Muscle of leg (tissue), 11 donors: ENCODE results near the gene RNPEPL1. TPM values are rescaled to one million over a fixed set of nuclear protein-coding genes. Genes with fewer than 3 reads are reported as not detected.

Source experiments
- DNase-seq: peaks from one replicate; pipeline ENCODE4 v3.0.0; 2013
- H3K27ac ChIP-seq: one replicate; pipeline ENCODE4 v1.5.1; 2013; ENCODE audit warnings: mild to moderate bottlenecking, low read length, control low read depth
- H3K27me3 ChIP-seq: one replicate; pipeline ENCODE4 v1.6.1; 2013; ENCODE audit warnings: low read length; ENCODE audit not compliant: control insufficient read depth, insufficient read depth
- H3K36me3 ChIP-seq: one replicate; pipeline ENCODE4 v1.6.1; 2013; ENCODE audit warnings: low read length; ENCODE audit not compliant: control insufficient read depth, insufficient read depth
- H3K4me1 ChIP-seq: one replicate; pipeline ENCODE4 v1.6.1; 2013; ENCODE audit warnings: low read length; ENCODE audit not compliant: control insufficient read depth, insufficient read depth
- H3K4me3 ChIP-seq: one replicate; pipeline ENCODE4 v1.5.1; 2013; ENCODE audit warnings: low read length, control low read depth
- H3K9me3 ChIP-seq: replicated peaks from 2 replicates; pipeline ENCODE4 v1.6.1; 2013; ENCODE audit warnings: low read depth, low read length; ENCODE audit not compliant: control insufficient read depth
- WGBS: methylation state at CpG from one replicate; pipeline ENCODE4 v1.1.5; 2013; ENCODE audit warnings: missing lambda C conversion rate; ENCODE audit not compliant: insufficient coverage; 5-methylcytosine and 5-hydroxymethylcytosine counted together
- polyA plus RNA-seq, 8 donors: library from polyadenylated mRNA; unstranded; fragments of 120-200 nt; gene quantifications; one replicate each; pipeline versions ENCODE4 v1.2.1 to v1.2.3, GENCODE V29; 2013; ENCODE audit warnings: inconsistent platforms in 1 of 8, low replicate concordance in 1 of 8; ENCODE audit not compliant: insufficient read length in 8 of 8, insufficient read depth in 1 of 8
- total RNA-seq: library from RNA; stranded (reverse); fragments of 120-200 nt; gene quantifications from one replicate; pipeline ENCODE4 v1.2.4, GENCODE V29; 2013

Gene RNPEPL1
- total and polyA plus RNA-seq, 9 donors: 13.6 to 38.8 (median 32.0) TPM

DNA sequence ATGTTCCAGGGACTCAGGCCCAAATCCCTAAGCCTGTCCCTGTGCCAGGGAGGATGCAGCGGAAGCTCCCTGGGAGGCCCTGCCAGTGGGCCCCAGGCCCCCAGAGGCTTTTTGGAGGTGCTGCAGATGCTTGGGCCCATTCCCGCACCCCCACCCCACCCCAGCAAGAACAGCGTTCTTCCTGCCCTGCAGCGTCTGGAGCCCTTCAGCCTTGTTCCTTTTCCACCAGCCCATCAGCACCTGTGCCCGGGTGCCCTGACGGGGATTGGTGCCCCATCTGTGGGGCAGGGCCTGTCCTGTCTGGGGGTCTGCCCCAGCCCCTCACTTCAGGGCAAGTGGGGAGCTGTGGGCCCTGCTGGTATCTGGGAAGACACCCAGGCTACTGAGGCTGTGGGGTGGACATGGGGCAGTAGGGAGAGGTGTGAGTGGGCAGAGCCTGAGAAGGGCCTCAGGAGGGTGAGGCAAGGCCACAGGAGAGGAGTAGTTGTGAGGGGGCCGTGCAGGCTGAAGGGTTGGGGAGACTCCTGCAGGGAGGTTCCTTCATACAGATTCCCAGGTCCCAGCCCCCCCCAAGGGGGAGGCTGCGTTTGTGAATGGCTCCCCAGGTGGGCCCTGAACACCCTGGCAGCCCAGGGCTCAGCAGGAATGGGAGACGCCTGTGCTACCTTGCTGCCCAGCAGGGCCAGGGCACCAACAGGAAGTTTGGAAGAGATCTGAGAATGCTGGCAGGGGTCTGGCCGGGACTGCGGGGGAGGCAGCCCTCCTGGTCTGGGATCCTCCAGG lies 2.4 kb downstream of the RNPEPL1 start:
- no peak for DNase-seq
- H3K9me3 ChIP-seq: no peaks in the 10 kb centered on the region
- no peak overlapping the region for H3K27ac ChIP-seq
- peaks cover 36% of the 10 kb centered on the region for H3K4me1 ChIP-seq
- H3K27me3 ChIP-seq: no peaks in the 10 kb centered on the region
- H3K36me3 ChIP-seq: peaks cover 24% of the 10 kb centered on the region
- no peak overlapping the region for H3K4me3 ChIP-seq
- 76% methylated on average over 9 of the region's 11 CpGs for WGBS

DNA sequence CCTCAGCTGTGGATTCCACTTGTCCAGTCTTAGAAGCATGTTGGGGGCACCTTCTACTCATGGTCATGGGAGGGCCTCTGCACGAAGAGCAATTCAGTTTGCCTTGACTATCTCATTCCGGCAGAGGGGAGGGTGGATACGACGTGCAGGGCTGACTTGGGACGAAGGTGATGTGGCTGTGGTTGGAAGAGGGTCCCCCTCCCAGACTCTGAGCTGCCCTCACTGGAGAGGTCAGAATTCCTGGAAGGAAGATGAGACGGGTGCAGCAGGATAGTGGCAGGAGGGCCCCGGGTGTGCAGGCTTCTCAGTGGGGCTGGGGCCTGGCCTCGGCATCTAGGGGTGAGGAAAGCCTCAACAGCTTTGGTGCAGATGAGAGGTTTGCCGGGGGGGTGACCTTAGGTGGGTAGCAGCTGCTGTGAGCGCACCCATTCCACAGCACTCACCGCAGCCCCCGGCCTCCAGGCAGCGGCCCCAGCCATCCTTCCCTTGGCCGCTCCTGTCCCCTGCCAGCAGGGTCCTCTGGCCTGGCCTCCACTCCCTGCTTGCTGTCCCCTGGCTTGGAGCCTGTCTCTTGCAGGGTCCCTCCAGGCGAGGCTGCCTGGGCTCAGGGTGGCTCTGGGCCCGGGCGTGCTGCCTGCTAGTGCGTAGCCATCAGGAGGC lies 3.2 kb downstream of the RNPEPL1 start:
- Histone ChIP-seq H3K4me3 (no peak overlapping the region), H3K27ac (no peak overlapping the region), H3K27me3 (no peaks in the 10 kb centered on the region), H3K4me1 (peaks cover 30% of the 10 kb centered on the region), H3K36me3 (peaks cover 27% of the 10 kb centered on the region), H3K9me3 (no peaks in the 10 kb centered on the region)
- WGBS: 80% methylated on average over 15 of the region's 18 CpGs
- no peak for DNase-seq

DNA sequence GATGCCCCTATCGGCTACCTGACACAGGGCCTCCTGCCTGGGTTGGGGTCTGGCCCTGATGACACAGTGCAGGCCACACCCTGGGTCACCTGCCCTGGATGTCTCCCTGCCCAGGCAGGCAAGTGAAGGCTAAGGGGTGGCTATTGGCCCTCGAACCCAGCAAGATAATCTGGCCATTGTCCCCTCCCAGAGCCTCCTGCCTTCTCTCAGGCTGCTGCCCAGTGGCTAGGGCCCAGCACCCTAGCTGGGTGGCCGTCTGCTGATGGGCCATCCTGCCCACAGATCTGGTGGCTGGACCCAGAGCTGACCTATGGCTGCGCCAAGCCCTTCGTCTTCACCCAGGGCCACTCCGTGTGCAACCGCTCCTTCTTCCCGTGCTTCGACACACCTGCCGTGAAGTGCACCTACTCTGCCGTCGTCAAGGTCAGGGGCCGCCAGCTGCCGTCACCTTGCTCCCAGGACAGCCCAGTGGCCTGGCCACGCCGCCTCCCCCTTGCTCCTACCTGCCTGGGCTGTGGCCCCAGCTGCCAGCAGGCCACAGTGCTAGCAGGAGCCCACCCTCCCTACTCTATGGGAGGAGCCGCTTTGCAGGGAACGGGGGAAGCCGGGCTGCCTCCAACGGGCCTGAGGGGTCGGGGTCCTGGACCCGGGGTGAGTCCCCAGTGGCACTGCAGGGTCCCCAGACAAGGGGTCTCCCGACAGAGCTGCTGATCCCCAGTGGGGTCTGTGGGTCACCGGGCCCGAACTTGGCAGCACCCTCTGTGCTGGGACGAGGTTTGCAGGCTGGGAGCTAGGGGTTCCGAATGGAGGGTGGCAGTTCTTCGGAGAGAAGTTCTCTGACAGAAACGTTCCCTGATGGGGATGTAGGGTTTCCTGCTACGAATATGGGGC lies 4.1 kb downstream of the RNPEPL1 start:
- H3K4me1 ChIP-seq: peaks cover 21% of the 10 kb centered on the region
- H3K27ac ChIP-seq: no peak overlapping the region
- 85% methylated on average over 22 of the region's 30 CpGs for WGBS
- H3K9me3 ChIP-seq: no peaks in the 10 kb centered on the region
- H3K36me3 ChIP-seq: peaks cover 36% of the 10 kb centered on the region
- H3K4me3 ChIP-seq: no peak overlapping the region
- no peak for DNase-seq
- no peaks in the 10 kb centered on the region for H3K27me3 ChIP-seq

DNA sequence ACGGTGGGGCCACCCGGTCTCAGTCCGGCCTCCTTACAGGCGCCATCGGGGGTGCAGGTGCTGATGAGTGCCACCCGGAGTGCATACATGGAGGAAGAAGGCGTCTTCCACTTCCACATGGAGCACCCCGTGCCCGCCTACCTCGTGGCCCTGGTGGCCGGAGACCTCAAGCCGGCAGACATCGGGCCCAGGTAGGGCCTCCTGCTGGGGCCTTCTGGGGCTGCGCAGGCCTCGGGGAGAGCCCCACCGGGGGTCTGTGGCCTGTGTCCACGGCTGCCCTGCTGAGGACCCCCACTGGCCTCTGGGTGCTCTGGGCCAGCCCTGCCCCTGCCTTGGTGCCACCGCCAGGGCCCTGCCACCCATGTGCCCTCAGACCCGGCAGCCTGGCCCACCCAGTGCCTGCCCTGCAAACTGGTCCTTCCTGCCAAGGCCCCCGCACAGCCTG lies 4.8 kb downstream of the RNPEPL1 start:
- no peaks in the 10 kb centered on the region for H3K9me3 ChIP-seq
- H3K27me3 ChIP-seq: no peaks in the 10 kb centered on the region
- DNase-seq: no peak
- no peak overlapping the region for H3K27ac ChIP-seq
- peaks cover 43% of the 10 kb centered on the region for H3K36me3 ChIP-seq
- WGBS: 87% methylated on average over 17 of the region's 20 CpGs
- no peak overlapping the region for H3K4me3 ChIP-seq
- H3K4me1 ChIP-seq: peaks cover 15% of the 10 kb centered on the region

DNA sequence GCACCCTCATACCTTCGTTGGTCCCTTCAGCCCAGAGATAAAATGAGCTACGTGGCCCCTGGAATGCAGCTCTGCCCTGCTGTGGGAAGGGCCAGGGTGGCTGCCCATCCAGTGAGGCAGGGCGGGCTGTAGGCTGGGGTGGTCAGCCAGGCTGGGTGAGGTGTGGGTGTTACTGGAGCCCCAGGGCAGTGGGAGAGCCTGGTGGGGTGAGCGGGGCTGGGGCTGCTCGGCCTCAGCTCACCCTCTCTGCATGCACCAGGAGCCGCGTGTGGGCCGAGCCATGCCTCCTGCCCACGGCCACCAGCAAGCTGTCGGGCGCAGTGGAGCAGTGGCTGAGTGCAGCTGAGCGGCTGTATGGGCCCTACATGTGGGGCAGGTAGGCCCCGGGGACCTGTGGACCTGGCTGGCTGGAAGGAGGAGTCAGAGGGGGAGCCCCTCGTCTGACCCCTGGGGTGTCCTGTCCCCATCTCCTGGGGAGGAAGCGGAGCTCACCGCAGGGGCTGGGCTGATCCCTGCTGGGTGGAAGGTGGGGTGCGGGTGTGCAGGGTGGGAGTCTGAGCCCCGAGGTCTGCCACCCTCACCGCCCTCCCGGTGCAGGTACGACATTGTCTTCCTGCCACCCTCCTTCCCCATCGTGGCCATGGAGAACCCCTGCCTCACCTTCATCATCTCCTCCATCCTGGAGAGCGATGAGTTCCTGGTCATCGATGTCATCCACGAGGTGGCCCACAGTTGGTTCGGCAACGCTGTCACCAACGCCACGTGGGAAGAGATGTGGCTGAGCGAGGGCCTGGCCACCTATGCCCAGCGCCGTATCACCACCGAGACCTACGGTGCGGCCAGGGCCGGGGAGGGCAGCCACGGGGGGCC lies 5.5 kb downstream of the RNPEPL1 start:
- H3K4me3 ChIP-seq: no peak overlapping the region
- no peaks in the 10 kb centered on the region for H3K9me3 ChIP-seq
- no peaks in the 10 kb centered on the region for H3K27me3 ChIP-seq
- peaks cover 48% of the 10 kb centered on the region for H3K36me3 ChIP-seq
- H3K4me1 ChIP-seq: peaks cover 15% of the 10 kb centered on the region
- H3K27ac ChIP-seq: no peak overlapping the region
- no peak for DNase-seq
- WGBS: 87% methylated on average over 32 of the region's 37 CpGs

DNA sequence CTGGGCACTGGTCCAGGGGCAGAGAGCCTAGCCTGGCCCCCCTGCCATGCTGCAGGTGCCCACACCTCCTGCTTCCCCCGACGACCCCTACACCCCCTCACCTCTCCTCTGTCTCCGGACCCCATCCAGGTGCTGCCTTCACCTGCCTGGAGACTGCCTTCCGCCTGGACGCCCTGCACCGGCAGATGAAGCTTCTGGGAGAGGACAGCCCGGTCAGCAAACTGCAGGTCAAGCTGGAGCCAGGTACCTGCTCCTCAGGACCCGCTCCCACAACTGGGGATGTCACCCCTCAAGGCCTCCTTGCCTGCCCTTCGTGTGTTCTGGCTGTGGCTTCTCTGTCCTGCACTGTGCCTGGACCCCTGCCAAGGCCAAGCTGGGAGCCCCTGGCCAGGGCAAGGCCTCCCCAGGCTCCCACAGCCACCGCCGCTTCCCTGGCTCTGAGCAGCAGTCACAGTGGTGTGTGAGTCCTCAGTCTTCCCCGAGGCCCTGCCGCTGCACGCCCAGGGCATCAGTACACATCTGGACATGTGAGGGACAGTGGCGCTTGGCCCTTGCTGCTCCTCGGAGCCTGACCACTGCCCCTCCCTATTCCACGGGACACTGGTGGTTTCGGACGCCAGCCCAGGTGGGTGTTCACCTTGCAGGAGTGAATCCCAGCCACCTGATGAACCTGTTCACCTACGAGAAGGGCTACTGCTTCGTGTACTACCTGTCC lies 6.3 kb downstream of the RNPEPL1 start:
- Histone ChIP-seq H3K36me3 (peaks cover 54% of the 10 kb centered on the region), H3K4me1 (peaks cover 13% of the 10 kb centered on the region), H3K27me3 (no peaks in the 10 kb centered on the region), H3K9me3 (no peaks in the 10 kb centered on the region), H3K4me3 (no peak overlapping the region), H3K27ac (no peak overlapping the region)
- 78% methylated on average over 20 of the region's 21 CpGs for WGBS
- DNase-seq: no peak

DNA sequence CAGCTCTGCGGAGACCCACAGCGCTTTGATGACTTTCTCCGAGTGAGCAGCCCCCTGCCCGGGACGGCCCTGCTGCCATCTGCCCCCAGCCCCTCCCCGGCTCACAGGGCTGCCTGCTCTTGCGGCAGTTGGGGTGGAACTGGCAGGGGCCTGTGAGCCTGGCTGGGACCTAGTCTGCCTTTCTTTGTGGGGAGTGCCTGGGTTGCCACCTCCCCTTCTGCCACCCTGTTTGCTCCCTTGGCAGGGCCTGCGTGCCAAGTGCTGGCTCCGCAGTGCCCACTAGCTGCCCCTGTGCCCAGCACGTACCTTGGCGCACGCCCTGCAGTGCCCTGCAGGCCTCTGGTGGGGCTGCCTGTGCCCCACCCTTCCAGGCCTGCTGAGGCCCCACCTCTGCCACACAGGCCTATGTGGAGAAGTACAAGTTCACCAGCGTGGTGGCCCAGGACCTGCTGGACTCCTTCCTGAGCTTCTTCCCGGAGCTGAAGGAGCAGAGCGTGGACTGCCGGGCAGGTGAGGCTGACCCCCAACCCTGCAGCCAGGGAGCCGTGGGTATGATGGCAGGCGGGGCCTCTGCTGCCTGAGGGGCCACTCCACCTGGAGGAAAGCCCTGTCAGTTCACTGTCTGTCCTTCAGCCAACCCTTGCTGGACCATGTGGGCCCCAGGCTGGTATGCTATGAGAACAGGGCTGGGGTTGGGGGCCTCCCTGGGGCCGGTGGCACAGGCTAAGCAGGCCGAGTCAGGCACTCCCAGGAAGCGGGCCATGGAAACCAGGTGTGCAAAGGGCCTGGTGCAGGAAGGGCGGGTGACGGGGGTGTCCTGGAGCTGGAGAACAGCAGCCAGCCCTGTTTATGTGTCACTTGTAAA lies 7.0 kb downstream of the RNPEPL1 start:
- Histone ChIP-seq H3K27me3 (no peaks in the 10 kb centered on the region), H3K36me3 (peaks cover 55% of the 10 kb centered on the region), H3K4me1 (peaks cover 7% of the 10 kb centered on the region), H3K4me3 (no peak overlapping the region), H3K27ac (no peak overlapping the region), H3K9me3 (no peaks in the 10 kb centered on the region)
- no peak for DNase-seq
- WGBS: 84% methylated on average over 23 of the region's 23 CpGs

DNA sequence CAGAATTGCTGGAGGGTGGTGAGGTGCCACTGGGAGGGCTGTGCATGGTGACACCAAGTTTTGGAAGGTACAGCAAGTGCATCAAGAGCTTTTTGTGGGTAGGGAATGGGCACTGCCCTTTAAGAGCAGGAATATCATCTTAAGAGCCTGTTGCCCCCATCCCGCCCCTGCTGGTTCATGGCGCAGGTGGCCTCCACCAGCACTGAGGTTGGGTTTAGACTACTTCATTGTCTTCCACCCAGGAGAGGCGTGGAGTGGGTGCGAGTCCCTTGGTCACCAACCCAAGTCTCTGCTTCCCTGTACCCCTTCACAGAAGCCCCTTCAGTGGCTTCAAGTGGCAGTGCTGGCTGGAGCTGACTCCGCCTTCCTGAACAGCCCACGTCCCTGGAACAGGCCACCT lies 7.8 kb downstream of the RNPEPL1 start:
- Histone ChIP-seq H3K27ac (no peak overlapping the region), H3K27me3 (no peaks in the 10 kb centered on the region), H3K9me3 (no peaks in the 10 kb centered on the region), H3K4me3 (no peak overlapping the region), H3K36me3 (peaks cover 58% of the 10 kb centered on the region), H3K4me1 (peaks cover 6% of the 10 kb centered on the region)
- no peak for DNase-seq
- WGBS: 96% methylated on average over 4 of the region's 6 CpGs
